ENCODE results near the gene CIAO3. TPM values are rescaled to one million over a fixed set of nuclear protein-coding genes. Genes with fewer than 3 reads are reported as not detected.

The CIAO3 gene
- polyA plus RNA-seq, 1 experiment, result 14.4 TPM

DNA sequence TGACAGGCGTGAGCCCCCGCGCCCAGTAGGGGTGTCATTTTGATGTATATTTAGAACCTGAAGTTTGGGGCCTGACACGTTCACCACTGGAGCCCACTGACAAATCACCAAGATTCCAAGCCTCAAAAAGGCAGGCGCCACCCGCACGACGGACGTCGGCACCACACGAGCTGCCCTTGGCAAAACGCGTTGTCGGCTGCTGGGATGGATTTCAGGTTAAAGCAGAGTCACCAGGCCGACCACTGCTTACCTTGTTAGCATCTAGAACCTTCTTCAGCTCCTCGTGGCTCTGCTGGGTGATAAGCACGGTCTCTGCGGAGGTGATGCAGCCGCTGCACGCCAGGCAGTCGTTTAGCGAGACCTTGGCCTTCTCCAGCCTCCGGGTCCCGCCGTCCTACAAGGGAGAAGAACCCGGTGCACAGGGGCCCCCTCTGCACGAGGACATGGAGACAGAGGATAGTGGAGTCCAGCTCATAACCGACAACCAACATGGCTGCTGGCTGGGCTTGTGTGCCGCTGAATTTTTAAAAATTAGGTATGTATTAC lies 3.8 kb downstream of the CIAO3 start:
- POLR2A ChIA-PET, result no interaction called here
- no peaks in the 10 kb centered on the region for H3K27me3 ChIP-seq (ENCODE audit: control insufficient read depth, insufficient read depth, low read length)
- H3K9me3 ChIP-seq (ENCODE audit: control insufficient read depth, insufficient read depth, low read length), result no peaks in the 10 kb centered on the region; the same call in 1 of the 2 replicates
- CTCF ChIA-PET, result no interaction called here
- TF ChIP-seq, protein P1, sequence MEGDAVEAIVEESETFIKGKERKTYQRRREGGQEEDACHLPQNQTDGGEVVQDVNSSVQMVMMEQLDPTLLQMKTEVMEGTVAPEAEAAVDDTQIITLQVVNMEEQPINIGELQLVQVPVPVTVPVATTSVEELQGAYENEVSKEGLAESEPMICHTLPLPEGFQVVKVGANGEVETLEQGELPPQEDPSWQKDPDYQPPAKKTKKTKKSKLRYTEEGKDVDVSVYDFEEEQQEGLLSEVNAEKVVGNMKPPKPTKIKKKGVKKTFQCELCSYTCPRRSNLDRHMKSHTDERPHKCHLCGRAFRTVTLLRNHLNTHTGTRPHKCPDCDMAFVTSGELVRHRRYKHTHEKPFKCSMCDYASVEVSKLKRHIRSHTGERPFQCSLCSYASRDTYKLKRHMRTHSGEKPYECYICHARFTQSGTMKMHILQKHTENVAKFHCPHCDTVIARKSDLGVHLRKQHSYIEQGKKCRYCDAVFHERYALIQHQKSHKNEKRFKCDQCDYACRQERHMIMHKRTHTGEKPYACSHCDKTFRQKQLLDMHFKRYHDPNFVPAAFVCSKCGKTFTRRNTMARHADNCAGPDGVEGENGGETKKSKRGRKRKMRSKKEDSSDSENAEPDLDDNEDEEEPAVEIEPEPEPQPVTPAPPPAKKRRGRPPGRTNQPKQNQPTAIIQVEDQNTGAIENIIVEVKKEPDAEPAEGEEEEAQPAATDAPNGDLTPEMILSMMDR (IDR thresholded peaks at IDR 0.05; ENCODE audit: low read depth, low read length), result no peak
- no peak for DNase-seq (ENCODE audit: low read depth, low spot score)
- no peak overlapping the region for H3K4me3 ChIP-seq (ENCODE audit: low read depth, low read length)
- H3K27ac ChIP-seq (ENCODE audit: low read depth, low read length), result no peak overlapping the region

DNA sequence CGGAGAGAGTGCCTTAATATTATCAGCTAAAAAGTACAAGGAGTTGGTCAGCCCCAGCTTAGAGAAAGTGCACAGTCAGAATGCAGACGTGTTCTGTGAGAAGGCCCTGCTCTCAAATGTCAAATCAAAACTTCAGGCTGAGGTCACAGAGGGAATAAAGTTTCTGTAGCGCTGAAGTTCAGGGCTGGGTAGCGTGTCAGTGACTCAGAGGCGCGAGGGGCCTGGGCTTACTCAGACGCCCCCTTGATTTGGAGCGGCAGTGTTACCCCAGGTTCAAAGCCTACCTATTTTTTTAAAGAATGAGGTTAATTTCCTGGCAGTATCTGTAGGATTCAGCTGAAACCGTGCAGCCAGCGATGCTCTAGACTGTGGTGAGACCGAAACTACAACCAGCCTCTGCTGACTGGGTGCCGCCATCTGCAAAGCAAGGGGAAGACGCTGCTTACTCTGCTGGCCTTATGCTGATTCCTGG lies 4.8 kb downstream of the CIAO3 start:
- POLR2A ChIA-PET, result interaction anchor here (0.7 kb wide), 1 partner anchor 608 kb away, joined by 3 read pairs; no protein-coding TSS in a partner anchor
- no peaks in the 10 kb centered on the region; the same call in 1 of the 2 replicates for H3K9me3 ChIP-seq (ENCODE audit: control insufficient read depth, insufficient read depth, low read length)
- DNase-seq (ENCODE audit: low read depth, low spot score), result no peak
- no peaks in the 10 kb centered on the region for H3K27me3 ChIP-seq (ENCODE audit: control insufficient read depth, insufficient read depth, low read length)
- CTCF ChIA-PET, result no interaction called here
- H3K27ac ChIP-seq (ENCODE audit: low read depth, low read length), result no peak overlapping the region
- H3K4me3 ChIP-seq (ENCODE audit: low read depth, low read length), result no peak overlapping the region
- TF ChIP-seq, protein P1 (IDR thresholded peaks at IDR 0.05; ENCODE audit: low read depth, low read length), result no peak

DNA sequence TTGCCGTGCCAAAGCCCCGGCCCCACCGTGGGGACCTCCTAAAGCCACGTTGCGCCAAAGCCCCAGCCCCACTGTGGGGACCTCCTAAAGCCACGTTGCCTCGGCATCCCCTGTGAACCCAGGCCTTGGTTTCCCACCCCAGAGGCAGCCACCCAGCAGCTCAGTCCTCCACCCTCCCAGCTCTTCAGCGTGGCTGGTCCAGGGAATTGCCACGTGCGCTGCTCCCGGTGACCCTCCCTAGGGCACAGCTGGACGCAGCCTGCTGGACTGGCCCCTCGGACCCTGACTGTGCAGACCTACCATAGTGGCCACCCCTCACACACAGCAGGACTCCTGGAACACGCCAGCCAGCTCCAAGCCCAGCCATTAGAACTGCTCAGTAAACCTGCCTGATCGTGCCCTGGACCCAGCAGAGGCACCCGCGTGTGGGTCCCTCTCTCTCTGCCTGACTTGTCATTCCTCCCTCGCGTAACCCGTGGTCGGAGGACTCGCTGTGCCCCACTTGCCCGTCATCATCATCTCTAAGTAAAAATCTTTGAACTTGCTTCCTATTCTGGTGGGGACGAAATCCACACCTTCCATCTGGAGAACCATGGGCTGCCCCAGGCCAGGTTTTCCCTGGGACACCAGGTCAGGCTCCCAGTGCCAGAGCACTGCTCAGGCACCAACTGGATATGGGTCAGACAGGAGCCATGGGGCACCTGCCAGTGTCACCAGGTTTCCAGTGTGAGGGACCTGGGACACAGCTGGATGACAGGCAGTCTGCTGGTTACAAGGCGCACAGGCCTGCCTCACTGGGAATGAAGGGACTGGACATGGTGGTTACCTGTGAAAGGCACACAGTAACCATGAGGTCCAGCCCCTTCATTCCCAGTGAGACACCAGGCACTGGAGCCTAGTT lies 5.6 kb downstream of the CIAO3 start:
- CTCF ChIA-PET, result no interaction called here
- TF ChIP-seq, protein P1 (IDR thresholded peaks at IDR 0.05; ENCODE audit: low read depth, low read length), result no peak
- DNase-seq (ENCODE audit: low read depth, low spot score), result no peak
- H3K27ac ChIP-seq (ENCODE audit: low read depth, low read length), result no peak overlapping the region
- no peaks in the 10 kb centered on the region; the same call in 1 of the 2 replicates for H3K9me3 ChIP-seq (ENCODE audit: control insufficient read depth, insufficient read depth, low read length)
- no peaks in the 10 kb centered on the region for H3K27me3 ChIP-seq (ENCODE audit: control insufficient read depth, insufficient read depth, low read length)
- POLR2A ChIA-PET, result no interaction called here
- H3K4me3 ChIP-seq (ENCODE audit: low read depth, low read length), result no peak overlapping the region

DNA sequence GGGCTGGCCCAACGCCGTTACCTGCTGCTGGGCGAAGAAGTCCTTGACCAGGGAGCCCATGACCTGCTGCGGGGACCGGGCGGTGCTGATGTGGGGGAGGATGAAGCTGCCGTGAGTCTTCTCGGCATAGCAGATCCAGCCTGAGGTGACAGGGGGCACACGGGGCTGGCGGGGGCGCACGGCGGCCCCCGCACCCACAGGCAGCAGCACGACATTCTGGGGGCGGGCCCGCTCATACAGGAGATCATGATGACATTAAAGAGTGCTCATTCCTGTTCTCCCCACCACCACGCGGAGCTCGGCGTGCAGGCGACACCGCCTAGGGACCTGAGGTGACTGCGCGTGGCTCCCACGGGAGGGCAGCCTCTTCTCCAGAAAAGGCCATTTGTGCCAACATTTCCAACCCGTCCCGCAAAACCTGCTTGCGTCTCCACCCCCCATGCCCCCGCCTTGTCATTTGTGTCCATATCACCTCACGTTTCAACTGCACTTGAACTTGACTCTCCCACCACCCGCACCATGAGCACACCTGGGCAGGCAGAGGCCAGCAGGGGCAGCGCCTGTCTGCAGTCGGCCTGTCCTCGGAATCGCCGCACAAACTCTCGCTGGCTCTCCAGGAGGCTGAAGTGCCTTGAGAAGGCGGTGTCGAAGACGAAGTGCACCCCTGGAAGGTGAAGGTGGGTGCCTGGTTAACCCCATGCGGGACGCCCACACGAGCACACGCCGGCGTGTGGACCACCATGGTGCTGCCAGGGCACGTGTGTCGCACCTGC lies 6.4 kb downstream of the CIAO3 start:
- DNase-seq (ENCODE audit: low read depth, low spot score), result no peak
- CTCF ChIA-PET, result no interaction called here
- Histone ChIP-seq H3K27ac (ENCODE audit: low read depth, low read length) (no peak overlapping the region), H3K4me3 (ENCODE audit: low read depth, low read length) (no peak overlapping the region), H3K9me3 (ENCODE audit: control insufficient read depth, insufficient read depth, low read length) (no peaks in the 10 kb centered on the region; the same call in 1 of the 2 replicates), H3K27me3 (ENCODE audit: control insufficient read depth, insufficient read depth, low read length) (no peaks in the 10 kb centered on the region)
- POLR2A ChIA-PET, result no interaction called here
- TF ChIP-seq, protein P1 (IDR thresholded peaks at IDR 0.05; ENCODE audit: low read depth, low read length), result no peak
